ENCODE data around the gene CTRB2. TPM values are rescaled to one million over a fixed set of nuclear protein-coding genes. Genes with fewer than 3 reads are reported as not detected.
"Not testable (repeated sequence)": the region's sequence is repeated elsewhere in the genome, so short reads cannot be mapped to it uniquely, and the experiment has no call there.

CTRB2 gene
- total RNA-seq, 1 experiment from 2014 or later, result not detected

DNA sequence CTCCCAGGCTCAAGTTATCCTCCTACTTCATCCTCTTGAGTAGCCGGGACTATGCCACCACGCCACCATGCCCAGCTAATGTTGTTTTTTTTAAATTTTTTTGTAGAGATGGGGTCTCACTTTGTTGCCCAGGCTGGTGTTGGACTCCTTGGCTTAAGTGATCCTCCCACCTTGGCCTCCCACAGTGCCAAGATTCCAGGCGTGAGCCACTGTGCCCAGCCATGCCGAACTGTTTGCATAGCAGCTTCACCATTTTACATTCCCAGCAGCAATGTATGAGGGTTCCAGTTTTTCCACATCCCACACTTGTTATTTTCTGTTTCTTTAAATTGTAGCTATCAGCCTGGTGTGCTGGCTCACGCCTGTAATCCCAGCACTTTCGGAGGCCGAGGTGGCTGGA is 9.6 kb upstream of the CTRB2 start:
- H3K4me2 ChIP-seq (ENCODE audit: low read depth, low read length, poor library complexity, severe bottlenecking), result no peak overlapping the region
- no peaks in the 10 kb centered on the region for H4K20me1 ChIP-seq (ENCODE audit: insufficient read depth, low read depth, low read length)

DNA sequence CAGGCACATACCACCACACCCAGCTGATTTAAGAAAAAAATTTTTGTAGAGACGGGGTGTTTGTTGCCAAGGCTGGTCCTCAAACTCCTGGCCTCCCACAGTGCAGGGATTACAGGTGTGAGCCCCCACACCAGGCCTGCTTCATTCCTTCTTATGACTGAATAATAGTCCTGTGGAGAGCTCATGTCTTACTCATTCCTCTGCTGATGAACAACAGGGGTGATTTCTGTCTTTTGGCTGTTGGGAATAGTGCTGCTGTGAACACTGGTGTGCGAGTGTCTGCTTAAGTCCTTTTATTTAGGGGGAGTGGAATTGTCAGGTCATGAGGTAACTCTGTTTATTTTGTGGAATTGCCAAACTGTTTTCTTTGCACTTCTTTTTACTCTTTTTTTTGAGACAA is 9.2 kb upstream of the CTRB2 start:
- Histone ChIP-seq H4K20me1 (ENCODE audit: insufficient read depth, low read depth, low read length) (no peaks in the 10 kb centered on the region), H3K4me2 (ENCODE audit: low read depth, low read length, poor library complexity, severe bottlenecking) (no peak overlapping the region), H2AFZ (ENCODE audit: low read length) (no peak overlapping the region), H3K9me2 (replicated peaks; ENCODE audit: insufficient read depth, low read length) (no peaks in the 10 kb centered on the region), H3K79me2 (ENCODE audit: low read length) (no peaks in the 10 kb centered on the region), H3K9ac (ENCODE audit: low read length) (no peak overlapping the region), H3K27me3 (ENCODE audit: low read length) (no peaks in the 10 kb centered on the region), H3K36me3 (ENCODE audit: insufficient read depth, low read length) (no peaks in the 10 kb centered on the region), H3K27ac (ENCODE audit: low read length) (no peak overlapping the region), H3K9me3 (ENCODE audit: low read length) (no peaks in the 10 kb centered on the region), H3K4me3 (ENCODE audit: low read length) (no peak overlapping the region), H3K4me1 (ENCODE audit: low read length) (0 out of 2 replicates have a peak, but pooled peaks cover 2% of the 10 kb centered on the region)
- DNase-seq, result no peak

More for the DNA sequence above, 9.6 kb upstream of the CTRB2 start:
- no peak overlapping the region for H3K27ac ChIP-seq (ENCODE audit: low read length)
- no peaks in the 10 kb centered on the region for H3K79me2 ChIP-seq (ENCODE audit: low read length)
- no peaks in the 10 kb centered on the region for H3K27me3 ChIP-seq (ENCODE audit: low read length)
- H3K9ac ChIP-seq (ENCODE audit: low read length), result no peak overlapping the region
- H3K36me3 ChIP-seq (ENCODE audit: insufficient read depth, low read length), result no peaks in the 10 kb centered on the region
- H3K4me1 ChIP-seq (ENCODE audit: low read length), result 0 out of 2 replicates have a peak, but pooled peaks cover 2% of the 10 kb centered on the region
- no peaks in the 10 kb centered on the region for H3K9me3 ChIP-seq (ENCODE audit: low read length)
- H3K9me2 ChIP-seq (replicated peaks; ENCODE audit: insufficient read depth, low read length), result no peaks in the 10 kb centered on the region
- H2AFZ ChIP-seq (ENCODE audit: low read length), result no peak overlapping the region
- no peak for DNase-seq
- no peak overlapping the region for H3K4me3 ChIP-seq (ENCODE audit: low read length)

- H3K36me3 ChIP-seq (ENCODE audit: insufficient read depth, low read length); H3K9ac ChIP-seq (ENCODE audit: low read length); H3K9me2 ChIP-seq (replicated peaks; ENCODE audit: insufficient read depth, low read length); H3K79me2 ChIP-seq (ENCODE audit: low read length); H3K27me3 ChIP-seq (ENCODE audit: low read length); DNase-seq; H3K27ac ChIP-seq (ENCODE audit: low read length); H4K20me1 ChIP-seq (ENCODE audit: insufficient read depth, low read depth, low read length); H3K9me3 ChIP-seq (ENCODE audit: low read length); H3K4me1 ChIP-seq (ENCODE audit: low read length); H3K4me3 ChIP-seq (ENCODE audit: low read length); H3K4me2 ChIP-seq (ENCODE audit: low read depth, low read length, poor library complexity, severe bottlenecking); H2AFZ ChIP-seq (ENCODE audit: low read length): not testable (repeated sequence)
These were observed 4.3 kb upstream of the CTRB2 start for GRCh38 chr16:75211286-75211685.

- no peaks in the 10 kb centered on the region for H3K36me3 ChIP-seq (ENCODE audit: insufficient read depth, low read length)
- H3K4me2 ChIP-seq (ENCODE audit: low read depth, low read length, poor library complexity, severe bottlenecking), result no peak overlapping the region
- no peak overlapping the region for H3K27ac ChIP-seq (ENCODE audit: low read length)
- H3K9ac ChIP-seq (ENCODE audit: low read length), result no peak overlapping the region
- H4K20me1 ChIP-seq (ENCODE audit: insufficient read depth, low read depth, low read length), result no peaks in the 10 kb centered on the region
- no peak overlapping the region for H2AFZ ChIP-seq (ENCODE audit: low read length)
- H3K4me3 ChIP-seq (ENCODE audit: low read length), result no peak overlapping the region
- no peaks in the 10 kb centered on the region for H3K79me2 ChIP-seq (ENCODE audit: low read length)
- no peaks in the 10 kb centered on the region for H3K9me2 ChIP-seq (replicated peaks; ENCODE audit: insufficient read depth, low read length)
- H3K9me3 ChIP-seq (ENCODE audit: low read length), result no peaks in the 10 kb centered on the region
- no peak for DNase-seq
- no peaks in the 10 kb centered on the region for H3K27me3 ChIP-seq (ENCODE audit: low read length)
- no peaks in the 10 kb centered on the region for H3K4me1 ChIP-seq (ENCODE audit: low read length)
These were observed 3.0 kb upstream of the CTRB2 start for GRCh38 chr16:75209944-75210343.

DNA sequence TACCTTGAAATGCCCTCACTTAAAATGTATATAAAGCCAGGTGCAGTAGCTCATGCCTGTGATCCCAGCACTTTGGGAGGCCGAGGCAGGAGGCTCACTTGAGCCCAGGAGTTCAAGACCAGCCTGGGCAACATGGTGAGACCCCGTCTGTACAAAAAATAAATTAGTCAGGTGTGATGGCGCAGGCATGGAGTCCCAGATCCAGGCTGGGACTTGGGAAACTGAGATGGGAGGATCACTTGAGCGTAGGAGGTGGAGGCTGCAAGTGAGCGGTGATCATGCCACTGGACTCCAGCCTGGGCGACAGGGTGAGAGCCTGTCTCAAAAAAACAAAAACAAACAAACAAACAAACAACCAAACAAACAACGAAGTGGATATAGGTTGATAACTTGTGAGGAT is 2.6 kb upstream of the CTRB2 start:
- not testable (repeated sequence) for H3K4me1 ChIP-seq (ENCODE audit: low read length); H3K9me2 ChIP-seq (replicated peaks; ENCODE audit: insufficient read depth, low read length); H3K27ac ChIP-seq (ENCODE audit: low read length); H4K20me1 ChIP-seq (ENCODE audit: insufficient read depth, low read depth, low read length); H3K9ac ChIP-seq (ENCODE audit: low read length); H2AFZ ChIP-seq (ENCODE audit: low read length); H3K4me3 ChIP-seq (ENCODE audit: low read length); H3K36me3 ChIP-seq (ENCODE audit: insufficient read depth, low read length); H3K9me3 ChIP-seq (ENCODE audit: low read length); H3K4me2 ChIP-seq (ENCODE audit: low read depth, low read length, poor library complexity, severe bottlenecking); H3K27me3 ChIP-seq (ENCODE audit: low read length); DNase-seq; H3K79me2 ChIP-seq (ENCODE audit: low read length)

DNA sequence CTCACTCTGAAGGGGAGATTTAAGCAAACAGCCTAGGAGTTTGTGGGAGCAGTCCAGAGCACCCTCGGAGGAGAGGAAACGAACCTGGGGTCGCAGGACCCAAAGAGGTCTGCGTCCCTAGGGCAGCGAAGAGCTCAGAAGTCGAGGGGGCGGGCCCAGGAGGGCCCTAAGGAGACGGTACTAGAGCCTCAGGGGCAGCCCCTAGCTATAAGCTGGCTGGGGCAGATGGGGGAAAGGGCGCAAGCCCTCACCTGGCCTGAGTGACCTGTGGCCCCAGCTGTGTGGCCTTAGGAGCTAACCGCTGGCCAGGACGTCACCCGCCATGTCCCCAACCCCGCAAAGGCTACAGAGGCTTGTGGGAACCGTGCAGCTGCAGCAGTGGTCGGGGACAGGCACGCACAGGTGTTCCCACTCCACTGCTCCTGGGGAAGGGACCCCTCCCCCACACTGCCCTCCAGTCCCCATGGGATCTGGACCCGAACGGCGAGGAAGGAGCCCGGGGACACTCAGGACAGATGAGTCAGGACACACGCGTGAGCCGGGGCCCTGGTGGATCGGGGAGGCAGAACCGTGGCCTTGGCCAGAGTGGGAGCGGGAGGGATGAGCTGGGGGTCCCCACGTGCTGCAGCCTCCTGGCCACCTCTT is 2.0 kb upstream of the CTRB2 start:
- H3K4me1 ChIP-seq (ENCODE audit: low read length), result no peaks in the 10 kb centered on the region
- H3K27ac ChIP-seq (ENCODE audit: low read length), result no peak overlapping the region
- no peak overlapping the region for H2AFZ ChIP-seq (ENCODE audit: low read length)
- no peaks in the 10 kb centered on the region for H3K27me3 ChIP-seq (ENCODE audit: low read length)
- DNase-seq, result no peak
- H3K79me2 ChIP-seq (ENCODE audit: low read length), result no peaks in the 10 kb centered on the region
- H3K9me2 ChIP-seq (replicated peaks; ENCODE audit: insufficient read depth, low read length), result no peaks in the 10 kb centered on the region
- H3K36me3 ChIP-seq (ENCODE audit: insufficient read depth, low read length), result no peaks in the 10 kb centered on the region
- no peaks in the 10 kb centered on the region for H3K9me3 ChIP-seq (ENCODE audit: low read length)
- no peak overlapping the region for H3K4me3 ChIP-seq (ENCODE audit: low read length)
- no peaks in the 10 kb centered on the region for H4K20me1 ChIP-seq (ENCODE audit: insufficient read depth, low read depth, low read length)
- H3K4me2 ChIP-seq (ENCODE audit: low read depth, low read length, poor library complexity, severe bottlenecking), result no peak overlapping the region
- H3K9ac ChIP-seq (ENCODE audit: low read length), result no peak overlapping the region

- Histone ChIP-seq H3K4me1 (ENCODE audit: low read length) (no peaks in the 10 kb centered on the region), H3K9me2 (replicated peaks; ENCODE audit: insufficient read depth, low read length) (no peaks in the 10 kb centered on the region), H3K27ac (ENCODE audit: low read length) (no peak overlapping the region), H3K36me3 (ENCODE audit: insufficient read depth, low read length) (no peaks in the 10 kb centered on the region), H3K4me3 (ENCODE audit: low read length) (no peak overlapping the region), H3K27me3 (ENCODE audit: low read length) (no peaks in the 10 kb centered on the region), H4K20me1 (ENCODE audit: insufficient read depth, low read depth, low read length) (no peaks in the 10 kb centered on the region), H3K79me2 (ENCODE audit: low read length) (no peaks in the 10 kb centered on the region), H3K9ac (ENCODE audit: low read length) (no peak overlapping the region), H3K4me2 (ENCODE audit: low read depth, low read length, poor library complexity, severe bottlenecking) (no peak overlapping the region), H3K9me3 (ENCODE audit: low read length) (no peaks in the 10 kb centered on the region), H2AFZ (ENCODE audit: low read length) (no peak overlapping the region)
- DNase-seq, result no peak
These were observed 1.4 kb upstream of the CTRB2 start for GRCh38 chr16:75208242-75208825.

- H3K36me3 ChIP-seq (ENCODE audit: insufficient read depth, low read length), result no peaks in the 10 kb centered on the region
- no peaks in the 10 kb centered on the region for H3K4me1 ChIP-seq (ENCODE audit: low read length)
- H3K79me2 ChIP-seq (ENCODE audit: low read length), result no peaks in the 10 kb centered on the region
- DNase-seq, result no peak
- H2AFZ ChIP-seq (ENCODE audit: low read length), result no peak overlapping the region
- no peaks in the 10 kb centered on the region for H3K9me2 ChIP-seq (replicated peaks; ENCODE audit: insufficient read depth, low read length)
- no peak overlapping the region for H3K4me3 ChIP-seq (ENCODE audit: low read length)
- H4K20me1 ChIP-seq (ENCODE audit: insufficient read depth, low read depth, low read length), result no peaks in the 10 kb centered on the region
- H3K9ac ChIP-seq (ENCODE audit: low read length), result no peak overlapping the region
- H3K27me3 ChIP-seq (ENCODE audit: low read length), result no peaks in the 10 kb centered on the region
- H3K4me2 ChIP-seq (ENCODE audit: low read depth, low read length, poor library complexity, severe bottlenecking), result no peak overlapping the region
- no peak overlapping the region for H3K27ac ChIP-seq (ENCODE audit: low read length)
- no peaks in the 10 kb centered on the region for H3K9me3 ChIP-seq (ENCODE audit: low read length)
These were observed 870 bp upstream of the CTRB2 start for GRCh38 chr16:75207831-75208230.
